Measurements from ENCODE around the gene SULT2B1. TPM values are rescaled to one million over a fixed set of nuclear protein-coding genes. Genes with fewer than 3 reads are reported as not detected.

SULT2B1 gene
- total and polyA plus RNA-seq, 4 donors, result 0.14 to 0.24 TPM; not detected in 2

GRCh38 chr19:48571378-48572162 is 19.6 kb downstream of the SULT2B1 start:
- 48% methylated on average over 5 of the region's 5 CpGs for WGBS
- TF ChIP-seq REST (IDR thresholded peaks at IDR 0.05) (no peak), YY1 (IDR thresholded peaks at IDR 0.05) (no peak), HNF4A (conservative IDR thresholded peaks at IDR 0.05) (no peak), ATF3 (IDR thresholded peaks at IDR 0.05) (no peak), SP1 (IDR thresholded peaks at IDR 0.05) (no peak), ZBTB33 (IDR thresholded peaks at IDR 0.05) (no peak)
- H3K9ac ChIP-seq (ENCODE audit: low read depth in 1 of 2, low read length in 2 of 2), result no peak overlapping the region
- H3K36me3 ChIP-seq (ENCODE audit: control insufficient read depth in 4 of 4, insufficient read depth in 3 of 4, low read depth in 1 of 4, low read length in 3 of 4), result no peaks in the 10 kb centered on the region
- no peak overlapping the region for H3K27ac ChIP-seq (ENCODE audit: low read depth in 1 of 2, low read length in 2 of 2)
- no peak overlapping the region for H3K4me3 ChIP-seq (ENCODE audit: low read depth in 1 of 3, low read length in 3 of 3)
- no peaks in the 10 kb centered on the region for H3K4me1 ChIP-seq (ENCODE audit: control insufficient read depth in 4 of 4, insufficient read depth in 4 of 4, low read length in 3 of 4)
- no peaks in the 10 kb centered on the region for H3K9me3 ChIP-seq (ENCODE audit: control insufficient read depth in 4 of 4, low read length in 3 of 4)
- DNase-seq (ENCODE audit: low spot score), result no peak
- peaks cover 0 to 3% (median 0%) of the 10 kb centered on the region in 4 donors for H3K27me3 ChIP-seq (ENCODE audit: control insufficient read depth in 4 of 4, insufficient read depth in 4 of 4, low read length in 3 of 4)

GRCh38 chr19:48573163-48573505 is 21.2 kb downstream of the SULT2B1 start:
- no peaks in the 10 kb centered on the region for H3K4me1 ChIP-seq (ENCODE audit: control insufficient read depth in 4 of 4, insufficient read depth in 4 of 4, low read length in 3 of 4)
- no peak for DNase-seq (ENCODE audit: low spot score)
- TF ChIP-seq MAX (IDR thresholded peaks at IDR 0.05) (no peak), HNF4G (IDR thresholded peaks at IDR 0.05) (no peak), EGR1 (IDR thresholded peaks at IDR 0.05; ENCODE audit: low read depth in 2 of 2) (no peak), YY1 (IDR thresholded peaks at IDR 0.05) (no peak), SP1 (IDR thresholded peaks at IDR 0.05) (no peak), ZBTB33 (IDR thresholded peaks at IDR 0.05) (no peak), RAD21 (IDR thresholded peaks at IDR 0.05) (no peak), FOXA1 (IDR thresholded peaks at IDR 0.05) (no peak), JUND (IDR thresholded peaks at IDR 0.05) (no peak), CTCF (IDR thresholded peaks at IDR 0.05; ENCODE audit: low read depth, low read length, missing input control) (no peak), REST (IDR thresholded peaks at IDR 0.05) (no peak), HNF4A (conservative IDR thresholded peaks at IDR 0.05) (no peak), GABPA (IDR thresholded peaks at IDR 0.05 in 1 of 2, conservative IDR thresholded peaks at IDR 0.05 in 1 of 2) (no peak), FOXA2 (IDR thresholded peaks at IDR 0.05) (no peak), NR2F2 (IDR thresholded peaks at IDR 0.05) (no peak), RXRA (IDR thresholded peaks at IDR 0.05) (no peak), ATF3 (IDR thresholded peaks at IDR 0.05) (no peak)

More at GRCh38 chr19:48573163-48573505, 21.2 kb downstream of the SULT2B1 start:
- WGBS, result 70% methylated on average over 12 of the region's 12 CpGs
- H3K9me3 ChIP-seq (ENCODE audit: control insufficient read depth in 4 of 4, low read length in 3 of 4), result no peaks in the 10 kb centered on the region
- H3K4me3 ChIP-seq (ENCODE audit: low read depth in 1 of 3, low read length in 3 of 3), result no peak overlapping the region
- H3K36me3 ChIP-seq (ENCODE audit: control insufficient read depth in 4 of 4, insufficient read depth in 3 of 4, low read depth in 1 of 4, low read length in 3 of 4), result no peaks in the 10 kb centered on the region
- no peaks in the 10 kb centered on the region for H3K27me3 ChIP-seq (ENCODE audit: control insufficient read depth in 4 of 4, insufficient read depth in 4 of 4, low read length in 3 of 4)
- H3K9ac ChIP-seq (ENCODE audit: low read depth in 1 of 2, low read length in 2 of 2), result no peak overlapping the region
- no peak overlapping the region for H3K27ac ChIP-seq (ENCODE audit: low read depth in 1 of 2, low read length in 2 of 2)

Measured in liver (tissue), 9 donors.